Gastroesophageal sphincter (tissue), 4 donors: ENCODE measurements around the gene RAB3D. TPM values are rescaled to one million over a fixed set of nuclear protein-coding genes. Genes with fewer than 3 reads are reported as not detected.

Experiments
- ATAC-seq: fragments of 150-250 bp; one replicate; pipeline ENCODE4 v1.9.1; 2016; ENCODE audit warnings: mild to moderate bottlenecking, moderate library complexity
- H3K27ac ChIP-seq, 4 donors: fragments of 200-600 bp; sonication (generic) in 3 of 4; 1 replicate in 3 of 4; 2 replicates in 1 of 4; pipeline ENCODE4 v1.5.1; 2016 to 2019
- H3K27me3 ChIP-seq: fragments of 200-600 bp; sonication (generic); one replicate; pipeline ENCODE4 v1.5.1; 2019
- H3K36me3 ChIP-seq, 2 donors: fragments of 200-600 bp; sonication (generic); one replicate each; pipeline ENCODE4 v1.5.1; 2019; ENCODE audit warnings: control low read depth in 1 of 2
- H3K4me1 ChIP-seq, 3 donors: fragments of 200-600 bp; sonication (generic); 1 replicate in 2 of 3; 2 replicates in 1 of 3; pipeline ENCODE4 v1.5.1; 2016 to 2019; ENCODE audit warnings: control low read depth in 2 of 3
- H3K4me3 ChIP-seq, 2 donors: fragments of 200-600 bp; sonication (generic); one replicate each; pipeline ENCODE4 v1.5.1; 2019; ENCODE audit warnings: mild to moderate bottlenecking in 1 of 2, moderate library complexity in 1 of 2
- H3K9me3 ChIP-seq, 3 donors: fragments of 200-600 bp; sonication (generic); one replicate each; pipeline ENCODE4 v1.5.1; 2017 to 2019; ENCODE audit warnings: control low read depth in 2 of 3
- CTCF ChIP-seq, 4 experiments: fragments of 200-600 bp in 2 of 4; fragments of 450-650 bp in 2 of 4; sonication (generic) in 1 of 4; IDR thresholded peaks; one replicate each; pipeline ENCODE4 v1.5.1; 2017 to 2019; ENCODE audit warnings: antibody characterized with exemption in 4 of 4, mild to moderate bottlenecking in 2 of 4, moderate library complexity in 2 of 4
- EP300 ChIP-seq: sonication (generic); formaldehyde crosslinking; IDR thresholded peaks from one replicate; pipeline ENCODE4 v1.6.1; 2017; ENCODE audit warnings: antibody characterized with exemption, mild to moderate bottlenecking
- POLR2A ChIP-seq, 2 donors: fragments of 450-650 bp; IDR thresholded peaks; one replicate each; pipeline ENCODE4 v1.6.1; 2017; ENCODE audit warnings: antibody characterized with exemption in 2 of 2, mild to moderate bottlenecking in 2 of 2, moderate library complexity in 1 of 2
- POLR2AphosphoS5 ChIP-seq: sonication (generic); formaldehyde crosslinking; IDR thresholded peaks from one replicate; pipeline ENCODE4 v1.6.1; 2017; ENCODE audit warnings: antibody characterized with exemption
- WGBS, 2 donors: methylation state at CpG; one replicate each; pipeline ENCODE4 v1.1.5; 2018; ENCODE audit warnings: low coverage in 1 of 2; 5-methylcytosine and 5-hydroxymethylcytosine counted together
- total RNA-seq, 4 donors: library from RNA; depleted of rRNA; stranded (reverse); fragments of >200 nt; gene quantifications; one replicate each; pipeline ENCODE4 v1.1.0, GENCODE V29; 2016

Gene RAB3D
- total RNA-seq, 4 donors from 2014 or later = 21.5 to 43.7 (median 28.0) TPM

GRCh38 chr19:11378319-11379189 lies 39.1 kb upstream of the RAB3D start:
- H3K9me3 ChIP-seq = no peaks in the 10 kb centered on the region
- WGBS, 2 donors = 8% methylated on average over 2 of the region's 8 CpGs; no CpG with 5 or more reads in 1 of the 2 donors
- H3K4me1 ChIP-seq = peaks cover 0 to 92% (median 43%) of the 10 kb centered on the region in 3 donors
- no peak for ATAC-seq
- peak overlapping the region in 3 of 4 donors; percentile 51 to 69 (median 51) for H3K27ac ChIP-seq
- peaks cover 22% of the 10 kb centered on the region for H3K27me3 ChIP-seq
- peaks cover 0 to 10% of the 10 kb centered on the region in 2 donors for H3K36me3 ChIP-seq
- TF ChIP-seq POLR2A (IDR thresholded peaks at IDR 0.05) = no peak
- no peak for TF ChIP-seq EP300
- TF ChIP-seq CTCF (IDR thresholded peaks at IDR 0.05) = peak in 3 of 4 experiments; percentile 33 to 61 (median 40)
- no peak overlapping the region for H3K4me3 ChIP-seq

GRCh38 chr19:11377756-11378155 lies 38.3 kb upstream of the RAB3D start:
- ATAC-seq = no peak
- Histone ChIP-seq H3K4me1 (peaks cover 0 to 86% (median 35%) of the 10 kb centered on the region in 3 donors), H3K4me3 (no peak overlapping the region), H3K9me3 (no peaks in the 10 kb centered on the region), H3K36me3 (peaks cover 0 to 10% of the 10 kb centered on the region in 2 donors), H3K27me3 (peaks cover 14% of the 10 kb centered on the region), H3K27ac (peak overlapping the region in 3 of 4 donors; percentile 51 to 69 (median 51))
- TF ChIP-seq CTCF (IDR thresholded peaks at IDR 0.05) (no peak), POLR2A (IDR thresholded peaks at IDR 0.05) (no peak), EP300 (no peak), POLR2AphosphoS5 (no peak)
- WGBS, 2 donors = 84 to 100% methylated on average over 2 of the region's 3 CpGs

- Histone ChIP-seq H3K27me3 (peaks cover 9% of the 10 kb centered on the region), H3K4me1 (peaks cover 0 to 81% (median 33%) of the 10 kb centered on the region in 3 donors), H3K4me3 (no peak overlapping the region), H3K9me3 (no peaks in the 10 kb centered on the region), H3K27ac (peak overlapping the region in 3 of 4 donors; percentile 51 to 70 (median 51)), H3K36me3 (peaks cover 0 to 10% of the 10 kb centered on the region in 2 donors)
- no peak for TF ChIP-seq CTCF (IDR thresholded peaks at IDR 0.05)
- no peak for TF ChIP-seq POLR2A (IDR thresholded peaks at IDR 0.05)
- no peak for TF ChIP-seq EP300
- no peak for TF ChIP-seq POLR2AphosphoS5
- ATAC-seq = no peak
Observed at GRCh38 chr19:11377237-11377636, 37.8 kb upstream of the RAB3D start.

- 0 to 6% methylated on average over 10 to 16 of the region's 27 CpGs for WGBS, 2 donors
- no peak for TF ChIP-seq CTCF (IDR thresholded peaks at IDR 0.05)
- TF ChIP-seq EP300 = no peak
- TF ChIP-seq POLR2AphosphoS5 = peak; percentile 39
- peak in 1 of 2 donors; percentile 15 for TF ChIP-seq POLR2A (IDR thresholded peaks at IDR 0.05)
- peak; percentile 0 for ATAC-seq
Observed at GRCh38 chr19:11375143-11375948, 35.9 kb upstream of the RAB3D start.

More at GRCh38 chr19:11375143-11375948, 35.9 kb upstream of the RAB3D start:
- H3K4me1 ChIP-seq = peaks cover 0 to 62% (median 26%) of the 10 kb centered on the region in 3 donors
- H3K27me3 ChIP-seq = no peaks in the 10 kb centered on the region
- peak overlapping the region; percentile 82 to 99 (median 96) for H3K27ac ChIP-seq
- peaks cover 0 to 17% of the 10 kb centered on the region in 2 donors for H3K36me3 ChIP-seq
- H3K9me3 ChIP-seq = no peaks in the 10 kb centered on the region
- H3K4me3 ChIP-seq = peak overlapping the region; percentile 33 to 72
